Thoracic aorta (tissue), 2 donors: ENCODE measurements around the gene TNFRSF1A. TPM values are rescaled to one million over a fixed set of nuclear protein-coding genes. Genes with fewer than 3 reads are reported as not detected.

Experiments
- ATAC-seq: fragments of 150-250 bp; one replicate; pipeline ENCODE4 v1.8.0; 2017; ENCODE audit warnings: low read depth; ENCODE audit not compliant: insufficient number of reproducible peaks, low FRiP score
- DNase-seq: peaks from one replicate; pipeline ENCODE4 v3.0.0-alpha.2; 2020; ENCODE audit warnings: low spot score
- H3K27ac ChIP-seq, 2 donors: fragments of 200-600 bp; sonication (generic); 1 replicate in 1 of 2; 2 replicates in 1 of 2; pipeline ENCODE4 v1.5.1; 2016; ENCODE audit warnings: mild to moderate bottlenecking in 2 of 2, moderate library complexity in 2 of 2
- H3K27me3 ChIP-seq: fragments of 200-600 bp; sonication (generic); replicated peaks from 2 replicates; pipeline ENCODE4 v1.6.0; 2016; ENCODE audit warnings: mild to moderate bottlenecking; ENCODE audit not compliant: insufficient read depth
- H3K36me3 ChIP-seq: fragments of 200-600 bp; sonication (generic); one replicate; pipeline ENCODE4 v1.5.1; 2016
- H3K4me1 ChIP-seq, 2 donors: fragments of 200-600 bp; sonication (generic); 1 replicate in 1 of 2; 2 replicates in 1 of 2; pipeline versions ENCODE4 v1.5.1 to v1.6.0; 2016; ENCODE audit warnings: low read depth in 2 of 2, mild to moderate bottlenecking in 1 of 2; ENCODE audit not compliant: control insufficient read depth in 1 of 2
- H3K4me3 ChIP-seq: fragments of 200-600 bp; sonication (generic); 2 replicates; pipeline ENCODE4 v1.5.1; 2016; ENCODE audit warnings: mild to moderate bottlenecking
- H3K9me3 ChIP-seq: fragments of 200-600 bp; sonication (generic); 2 replicates; pipeline ENCODE4 v1.5.1; 2016
- total RNA-seq, 2 donors: library from RNA; depleted of rRNA; stranded (reverse); fragments of >200 nt; gene quantifications; one replicate each; pipeline versions ENCODE4 v1.1.0 to v1.2.3, GENCODE V29; 2016
- TF ChIP-seq, protein P1 (sequence below): fragments of 200-600 bp; sonication (generic); IDR thresholded peaks from one replicate; pipeline ENCODE4 v1.5.1; 2019; ENCODE audit warnings: antibody characterized with exemption

The TNFRSF1A gene
- total RNA-seq, 2 donors from 2014 or later, result 311 to 384 TPM

DNA sequence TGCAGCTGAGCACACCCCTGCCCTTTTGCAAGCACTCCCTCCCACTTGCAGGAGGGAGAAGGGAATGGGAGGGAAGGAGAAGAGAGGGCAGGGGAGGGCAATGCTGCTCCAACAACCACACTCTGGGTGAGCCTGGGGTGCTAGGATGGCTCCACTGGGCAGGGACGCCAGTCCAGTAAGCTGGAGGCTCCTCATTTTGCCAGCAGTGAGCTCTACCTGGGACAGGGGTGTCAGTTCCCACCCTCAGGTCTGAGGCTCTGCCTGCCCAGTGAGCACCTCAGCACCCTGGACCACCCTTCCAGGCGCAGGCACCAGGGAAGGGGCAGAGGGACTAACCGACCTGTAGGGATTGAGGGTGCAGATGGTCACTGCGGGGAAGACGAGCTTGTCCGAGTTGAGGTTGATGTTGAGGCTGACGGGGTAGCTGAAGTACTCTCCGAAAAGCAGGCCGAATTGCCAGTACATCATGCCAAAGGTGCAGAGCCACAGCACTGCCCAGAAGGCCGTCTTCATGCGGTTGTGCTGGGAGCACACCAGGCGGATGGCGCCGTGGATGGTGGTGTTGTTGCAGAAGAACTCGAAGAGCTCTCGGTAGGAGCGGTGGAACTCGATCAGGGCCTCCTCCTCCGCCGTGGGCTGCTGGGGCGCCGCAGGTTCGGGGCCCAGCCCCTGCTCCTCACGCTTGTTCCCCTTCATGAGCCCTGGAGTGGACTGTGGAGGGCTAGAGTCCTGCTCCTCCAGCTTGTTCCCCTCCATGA, 32.3 kb upstream of the TNFRSF1A start:
- Histone ChIP-seq H3K27ac (no peak overlapping the region), H3K9me3 (no peaks in the 10 kb centered on the region), H3K27me3 (no peaks in the 10 kb centered on the region), H3K4me1 (peaks cover 14 to 28% of the 10 kb centered on the region in 2 donors), H3K36me3 (no peaks in the 10 kb centered on the region), H3K4me3 (no peak overlapping the region)
- TF ChIP-seq, protein P1, sequence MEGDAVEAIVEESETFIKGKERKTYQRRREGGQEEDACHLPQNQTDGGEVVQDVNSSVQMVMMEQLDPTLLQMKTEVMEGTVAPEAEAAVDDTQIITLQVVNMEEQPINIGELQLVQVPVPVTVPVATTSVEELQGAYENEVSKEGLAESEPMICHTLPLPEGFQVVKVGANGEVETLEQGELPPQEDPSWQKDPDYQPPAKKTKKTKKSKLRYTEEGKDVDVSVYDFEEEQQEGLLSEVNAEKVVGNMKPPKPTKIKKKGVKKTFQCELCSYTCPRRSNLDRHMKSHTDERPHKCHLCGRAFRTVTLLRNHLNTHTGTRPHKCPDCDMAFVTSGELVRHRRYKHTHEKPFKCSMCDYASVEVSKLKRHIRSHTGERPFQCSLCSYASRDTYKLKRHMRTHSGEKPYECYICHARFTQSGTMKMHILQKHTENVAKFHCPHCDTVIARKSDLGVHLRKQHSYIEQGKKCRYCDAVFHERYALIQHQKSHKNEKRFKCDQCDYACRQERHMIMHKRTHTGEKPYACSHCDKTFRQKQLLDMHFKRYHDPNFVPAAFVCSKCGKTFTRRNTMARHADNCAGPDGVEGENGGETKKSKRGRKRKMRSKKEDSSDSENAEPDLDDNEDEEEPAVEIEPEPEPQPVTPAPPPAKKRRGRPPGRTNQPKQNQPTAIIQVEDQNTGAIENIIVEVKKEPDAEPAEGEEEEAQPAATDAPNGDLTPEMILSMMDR, result no peak
- DNase-seq (no peak), ATAC-seq (no peak)

GRCh38 chr12:6373022-6373787, 31.3 kb upstream of the TNFRSF1A start:
- peak overlapping the region in 1 of 2 donors; percentile 24 for H3K27ac ChIP-seq
- no peak for ATAC-seq
- H3K27me3 ChIP-seq, result no peaks in the 10 kb centered on the region
- H3K9me3 ChIP-seq, result no peaks in the 10 kb centered on the region
- TF ChIP-seq, protein P1, result no peak
- H3K4me1 ChIP-seq, result peaks cover 14 to 28% of the 10 kb centered on the region in 2 donors
- H3K4me3 ChIP-seq, result no peak overlapping the region
- H3K36me3 ChIP-seq, result no peaks in the 10 kb centered on the region
- DNase-seq, result no peak

GRCh38 chr12:6372403-6373003, 30.6 kb upstream of the TNFRSF1A start:
- Histone ChIP-seq H3K36me3 (no peaks in the 10 kb centered on the region), H3K4me3 (no peak overlapping the region), H3K9me3 (no peaks in the 10 kb centered on the region), H3K27ac (peak overlapping the region in 1 of 2 donors; percentile 24), H3K27me3 (no peaks in the 10 kb centered on the region), H3K4me1 (peaks cover 14 to 25% of the 10 kb centered on the region in 2 donors)
- TF ChIP-seq, protein P1, result no peak
- DNase-seq (no peak), ATAC-seq (no peak)

DNA sequence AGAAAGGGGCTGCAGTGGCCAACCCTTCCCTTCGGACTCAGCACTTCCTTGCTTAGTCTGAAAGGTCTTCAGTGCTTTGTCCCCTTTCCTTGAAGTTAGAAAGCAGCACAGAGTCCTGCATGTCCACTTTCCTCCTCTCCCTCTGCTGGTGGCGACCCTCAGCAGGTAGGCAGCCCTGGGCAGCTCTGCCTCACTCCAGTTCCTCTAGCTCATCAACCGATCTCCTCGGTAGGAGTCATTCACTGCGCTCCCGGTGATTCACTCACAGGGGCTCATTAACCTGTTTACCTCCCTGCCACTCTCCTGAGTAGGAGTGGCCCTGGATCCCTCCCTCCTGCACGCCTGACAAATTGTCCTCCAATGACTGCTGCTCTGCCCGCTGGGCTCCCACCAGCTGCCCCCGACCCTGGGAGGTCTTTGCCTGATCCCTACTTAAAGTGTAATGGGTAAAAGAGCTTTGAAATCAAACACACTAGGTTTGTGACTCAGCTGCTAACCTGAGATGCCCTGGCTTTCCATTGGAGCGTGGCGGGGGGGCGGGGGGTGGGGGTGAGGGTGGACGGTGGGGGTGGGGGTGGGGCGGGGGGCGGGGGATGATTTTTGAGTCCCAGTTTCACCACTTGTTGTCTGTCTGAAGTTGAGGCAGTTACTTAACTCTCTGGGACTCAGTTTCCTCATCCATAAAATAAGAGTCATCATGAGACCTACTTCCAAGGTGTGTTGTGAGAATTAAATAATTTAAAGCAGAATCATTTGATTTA, 29.3 kb upstream of the TNFRSF1A start:
- TF ChIP-seq, protein P1, result no peak
- Histone ChIP-seq H3K27ac (no peak overlapping the region), H3K27me3 (no peaks in the 10 kb centered on the region), H3K9me3 (no peaks in the 10 kb centered on the region), H3K4me3 (no peak overlapping the region), H3K36me3 (no peaks in the 10 kb centered on the region), H3K4me1 (peaks cover 3 to 11% of the 10 kb centered on the region in 2 donors)
- no peak for DNase-seq
- ATAC-seq, result no peak
